ENCODE data around the gene LGMN.
A peak's percentile ranks its signal among the peaks of the same experiment; 100 is the strongest.
"Not testable (repeated sequence)": the region's sequence is repeated elsewhere in the genome, so short reads cannot be mapped to it uniquely, and the experiment has no call there.

LGMN gene

GRCh38 chr14:92783813-92784431, 35.5 kb upstream of the LGMN start:
- Histone ChIP-seq H3K9ac (ENCODE audit: low read depth in 1 of 2, low read length in 2 of 2) (no peak overlapping the region), H3K36me3 (ENCODE audit: control insufficient read depth in 2 of 2, insufficient read depth in 2 of 2, low read length in 2 of 2) (no peaks in the 10 kb centered on the region), H3K4me3 (ENCODE audit: low read length in 2 of 2) (no peak overlapping the region), H3K27ac (ENCODE audit: low read depth in 2 of 2, low read length in 2 of 2) (no peak overlapping the region), H3K27me3 (ENCODE audit: control insufficient read depth in 2 of 2, insufficient read depth in 2 of 2, low read length in 2 of 2) (no peaks in the 10 kb centered on the region), H3K9me3 (ENCODE audit: control insufficient read depth in 2 of 2, low read length in 2 of 2) (no peaks in the 10 kb centered on the region), H3K4me1 (ENCODE audit: control insufficient read depth in 2 of 2, insufficient read depth in 2 of 2, low read length in 2 of 2) (peaks cover 2 to 11% of the 10 kb centered on the region in 2 donors)

GRCh38 chr14:92781350-92781749, 32.9 kb upstream of the LGMN start:
- Histone ChIP-seq H3K36me3 (ENCODE audit: control insufficient read depth in 2 of 2, insufficient read depth in 2 of 2, low read length in 2 of 2) (no peaks in the 10 kb centered on the region), H3K4me1 (ENCODE audit: control insufficient read depth in 2 of 2, insufficient read depth in 2 of 2, low read length in 2 of 2) (peaks cover 2 to 11% of the 10 kb centered on the region in 2 donors), H3K9ac (ENCODE audit: low read depth in 1 of 2, low read length in 2 of 2) (no peak overlapping the region), H3K27ac (ENCODE audit: low read depth in 2 of 2, low read length in 2 of 2) (no peak overlapping the region), H3K27me3 (ENCODE audit: control insufficient read depth in 2 of 2, insufficient read depth in 2 of 2, low read length in 2 of 2) (no peaks in the 10 kb centered on the region), H3K4me3 (ENCODE audit: low read length in 2 of 2) (no peak overlapping the region), H3K9me3 (ENCODE audit: control insufficient read depth in 2 of 2, low read length in 2 of 2) (no peaks in the 10 kb centered on the region)

DNA sequence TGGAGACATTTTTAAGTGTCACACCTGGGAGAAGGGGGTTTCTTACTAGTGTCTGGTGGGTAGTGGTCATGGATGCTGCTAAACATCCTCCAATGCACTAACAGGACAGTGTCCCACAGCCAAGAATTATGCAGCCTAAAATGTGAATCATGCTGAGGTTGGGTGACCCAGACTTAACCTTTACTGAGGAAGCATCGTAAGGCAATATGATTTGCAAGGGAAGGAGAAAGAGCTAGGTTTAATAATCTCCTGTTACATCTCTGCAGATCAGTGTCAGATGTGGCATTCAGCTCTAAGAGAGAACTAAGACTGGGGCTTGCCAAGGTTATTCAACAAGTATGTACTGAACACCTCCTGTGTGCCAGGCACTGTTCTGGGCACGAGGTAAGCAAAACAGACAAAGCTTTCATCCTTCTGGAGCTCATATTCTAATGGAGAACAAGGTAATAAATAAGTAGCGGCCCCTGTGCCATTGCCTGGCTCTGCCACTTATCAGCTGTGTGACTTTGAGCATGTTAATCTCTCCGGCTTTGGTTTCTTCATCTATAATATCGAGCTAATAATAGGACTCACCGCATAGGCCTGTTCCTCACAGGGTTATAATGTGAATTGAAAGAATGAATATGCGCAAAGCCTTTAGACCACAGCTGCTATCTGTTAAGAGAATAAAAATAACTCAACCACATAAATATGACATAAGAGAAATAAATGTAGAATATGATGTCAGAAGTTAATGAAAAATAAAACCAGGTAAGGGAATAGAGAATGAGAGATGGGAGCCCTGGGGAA, 32.2 kb upstream of the LGMN start:
- Histone ChIP-seq H3K9ac (ENCODE audit: low read depth in 1 of 2, low read length in 2 of 2) (no peak overlapping the region), H3K27ac (ENCODE audit: low read depth in 2 of 2, low read length in 2 of 2) (no peak overlapping the region), H3K9me3 (ENCODE audit: control insufficient read depth in 2 of 2, low read length in 2 of 2) (no peaks in the 10 kb centered on the region), H3K36me3 (ENCODE audit: control insufficient read depth in 2 of 2, insufficient read depth in 2 of 2, low read length in 2 of 2) (no peaks in the 10 kb centered on the region), H3K4me3 (ENCODE audit: low read length in 2 of 2) (no peak overlapping the region), H3K27me3 (ENCODE audit: control insufficient read depth in 2 of 2, insufficient read depth in 2 of 2, low read length in 2 of 2) (no peaks in the 10 kb centered on the region), H3K4me1 (ENCODE audit: control insufficient read depth in 2 of 2, insufficient read depth in 2 of 2, low read length in 2 of 2) (peaks cover 2 to 9% of the 10 kb centered on the region in 2 donors)

DNA sequence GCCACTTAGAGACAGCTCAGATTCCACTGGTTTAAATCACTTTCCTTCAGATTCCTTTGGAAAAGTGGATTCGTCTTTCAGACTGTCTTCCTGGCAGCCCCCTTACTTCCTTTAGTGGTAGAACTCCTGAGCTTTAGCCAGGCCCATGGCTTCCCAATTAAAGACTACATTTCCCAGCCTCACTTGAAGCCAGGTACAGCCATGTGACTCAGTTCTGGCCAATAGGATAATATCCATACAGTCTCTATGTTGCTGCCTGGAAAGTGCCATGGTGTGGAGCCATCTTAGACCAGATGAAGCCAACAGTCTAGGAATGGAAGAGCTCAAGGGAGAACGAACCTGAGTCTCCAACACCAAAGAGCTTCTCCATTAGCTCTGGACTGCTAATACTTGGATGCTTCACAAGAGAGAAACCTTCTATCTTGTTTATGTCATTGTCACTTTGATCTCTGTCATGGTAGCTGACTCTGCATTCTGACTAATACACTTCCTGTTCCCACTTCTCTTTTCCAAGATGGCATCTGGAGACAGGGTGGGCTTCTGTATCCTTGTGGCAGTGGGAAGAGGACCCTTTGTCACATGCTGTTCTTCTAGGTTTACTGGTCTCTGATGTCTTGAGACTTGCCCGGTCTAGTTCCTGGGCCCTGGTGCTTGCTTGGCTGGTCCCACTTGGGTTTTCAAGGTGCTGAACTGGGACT, 30.6 kb upstream of the LGMN start:
- H3K27ac ChIP-seq (ENCODE audit: low read depth in 2 of 2, low read length in 2 of 2); H3K27me3 ChIP-seq (ENCODE audit: control insufficient read depth in 2 of 2, insufficient read depth in 2 of 2, low read length in 2 of 2); H3K36me3 ChIP-seq (ENCODE audit: control insufficient read depth in 2 of 2, insufficient read depth in 2 of 2, low read length in 2 of 2); H3K4me1 ChIP-seq (ENCODE audit: control insufficient read depth in 2 of 2, insufficient read depth in 2 of 2, low read length in 2 of 2); H3K9me3 ChIP-seq (ENCODE audit: control insufficient read depth in 2 of 2, low read length in 2 of 2); H3K4me3 ChIP-seq (ENCODE audit: low read length in 2 of 2); H3K9ac ChIP-seq (ENCODE audit: low read depth in 1 of 2, low read length in 2 of 2): not testable (repeated sequence)

DNA sequence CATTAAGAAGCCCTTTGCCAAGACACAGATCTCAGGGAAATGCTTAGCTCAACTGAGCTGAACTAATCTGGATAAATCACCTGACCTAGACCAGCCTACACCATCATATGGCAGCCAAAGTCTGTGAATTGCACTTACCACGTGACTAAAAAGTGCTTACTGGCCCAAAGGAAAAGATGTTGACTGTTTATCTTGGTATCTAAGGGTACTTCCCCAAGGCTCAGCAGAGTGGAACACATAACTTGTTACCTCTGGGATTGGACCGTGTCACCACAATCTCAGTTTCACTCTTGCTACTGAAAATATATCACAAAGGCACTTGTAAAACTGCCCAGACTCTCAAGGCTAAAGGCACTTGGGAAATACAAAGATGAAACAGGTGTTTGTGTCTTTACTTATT, 26.9 kb upstream of the LGMN start:
- not testable (repeated sequence) for H3K9ac ChIP-seq (ENCODE audit: low read depth in 1 of 2, low read length in 2 of 2); H3K4me3 ChIP-seq (ENCODE audit: low read length in 2 of 2)
- H3K27ac ChIP-seq (ENCODE audit: low read depth in 2 of 2, low read length in 2 of 2) = peak overlapping the region in 1 of 2 donors; percentile 61

DNA sequence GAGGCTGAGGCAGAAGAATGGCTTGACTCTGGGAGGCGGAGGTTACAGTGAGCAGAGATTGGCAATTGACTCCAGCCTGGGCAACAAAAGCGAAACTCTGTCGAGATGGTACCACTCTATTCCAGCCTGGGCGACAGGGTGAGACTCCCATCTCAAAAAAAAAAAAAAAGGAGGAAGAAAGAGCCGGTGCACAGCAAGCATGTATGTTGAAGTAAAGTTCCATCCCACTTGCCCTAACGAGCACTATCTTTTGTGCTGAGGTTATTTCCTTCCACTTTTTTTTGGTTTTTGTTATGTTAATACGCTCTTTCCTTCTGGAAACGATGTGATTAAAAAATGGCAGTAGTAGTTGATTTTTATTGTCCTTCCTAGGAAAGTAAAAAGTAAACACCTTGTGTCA, 26.1 kb upstream of the LGMN start:
- no peaks in the 10 kb centered on the region for H3K27me3 ChIP-seq (ENCODE audit: control insufficient read depth in 2 of 2, insufficient read depth in 2 of 2, low read length in 2 of 2)
- no peaks in the 10 kb centered on the region for H3K4me1 ChIP-seq (ENCODE audit: control insufficient read depth in 2 of 2, insufficient read depth in 2 of 2, low read length in 2 of 2)
- H3K9ac ChIP-seq (ENCODE audit: low read depth in 1 of 2, low read length in 2 of 2) = no peak overlapping the region
- H3K36me3 ChIP-seq (ENCODE audit: control insufficient read depth in 2 of 2, insufficient read depth in 2 of 2, low read length in 2 of 2) = no peaks in the 10 kb centered on the region
- H3K4me3 ChIP-seq (ENCODE audit: low read length in 2 of 2) = no peak overlapping the region
- no peaks in the 10 kb centered on the region for H3K9me3 ChIP-seq (ENCODE audit: control insufficient read depth in 2 of 2, low read length in 2 of 2)
- H3K27ac ChIP-seq (ENCODE audit: low read depth in 2 of 2, low read length in 2 of 2) = peak overlapping the region; percentile 61 to 71

More for the DNA sequence above, 26.9 kb upstream of the LGMN start:
- H3K9me3 ChIP-seq (ENCODE audit: control insufficient read depth in 2 of 2, low read length in 2 of 2); H3K36me3 ChIP-seq (ENCODE audit: control insufficient read depth in 2 of 2, insufficient read depth in 2 of 2, low read length in 2 of 2); H3K4me1 ChIP-seq (ENCODE audit: control insufficient read depth in 2 of 2, insufficient read depth in 2 of 2, low read length in 2 of 2); H3K27me3 ChIP-seq (ENCODE audit: control insufficient read depth in 2 of 2, insufficient read depth in 2 of 2, low read length in 2 of 2): not testable (repeated sequence)

DNA sequence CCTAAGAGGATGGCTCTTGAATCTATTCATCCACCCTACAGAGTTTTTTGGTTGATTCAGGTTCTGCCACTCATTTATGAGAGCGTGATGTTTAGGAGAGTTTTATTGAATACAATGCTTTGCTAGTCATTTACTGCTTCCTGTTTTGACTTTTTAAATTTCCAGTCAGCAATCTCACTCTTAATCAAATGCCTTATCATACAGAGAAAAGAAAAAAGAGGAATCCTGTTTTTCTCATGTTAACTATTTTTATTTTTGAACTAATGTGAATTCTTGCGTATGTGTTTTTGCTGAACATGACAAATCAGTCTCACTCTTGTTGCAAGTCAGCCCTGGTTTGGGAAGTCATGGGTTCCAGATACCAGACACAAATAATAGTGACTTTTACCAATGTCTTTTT, 22.1 kb upstream of the LGMN start:
- H3K9ac ChIP-seq (ENCODE audit: low read depth in 1 of 2, low read length in 2 of 2) = no peak overlapping the region
- no peaks in the 10 kb centered on the region for H3K9me3 ChIP-seq (ENCODE audit: control insufficient read depth in 2 of 2, low read length in 2 of 2)
- no peak overlapping the region for H3K4me3 ChIP-seq (ENCODE audit: low read length in 2 of 2)
- H3K36me3 ChIP-seq (ENCODE audit: control insufficient read depth in 2 of 2, insufficient read depth in 2 of 2, low read length in 2 of 2) = no peaks in the 10 kb centered on the region
- H3K27ac ChIP-seq (ENCODE audit: low read depth in 2 of 2, low read length in 2 of 2) = peak overlapping the region in 1 of 2 donors; percentile 65
- peaks cover 0 to 5% of the 10 kb centered on the region in 2 donors for H3K4me1 ChIP-seq (ENCODE audit: control insufficient read depth in 2 of 2, insufficient read depth in 2 of 2, low read length in 2 of 2)
- no peaks in the 10 kb centered on the region for H3K27me3 ChIP-seq (ENCODE audit: control insufficient read depth in 2 of 2, insufficient read depth in 2 of 2, low read length in 2 of 2)

DNA sequence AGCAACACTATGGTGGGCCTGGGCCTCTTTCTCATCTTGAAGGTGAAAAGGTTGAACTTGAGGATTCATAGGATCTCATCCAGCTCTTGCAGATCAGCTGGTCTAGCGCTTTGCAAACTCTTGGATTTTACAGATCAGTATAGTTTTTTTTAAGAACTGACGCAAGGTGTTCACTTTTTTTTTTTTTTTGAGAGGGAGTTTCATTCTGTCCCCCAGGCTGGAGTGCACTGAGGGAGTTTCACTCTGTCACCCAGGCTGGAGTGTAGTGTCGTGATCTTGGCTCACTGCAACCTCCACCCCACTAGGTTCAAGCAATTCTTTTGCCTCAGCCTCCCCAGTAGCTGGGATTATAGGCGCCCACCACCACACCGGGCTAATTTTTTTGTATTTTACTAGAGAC, 20.4 kb upstream of the LGMN start:
- Histone ChIP-seq H3K27ac (ENCODE audit: low read depth in 2 of 2, low read length in 2 of 2) (peak overlapping the region; percentile 63 to 68), H3K9me3 (ENCODE audit: control insufficient read depth in 2 of 2, low read length in 2 of 2) (no peaks in the 10 kb centered on the region)

GRCh38 chr14:92768236-92768635, 19.8 kb upstream of the LGMN start:
- H3K9me3 ChIP-seq (ENCODE audit: control insufficient read depth in 2 of 2, low read length in 2 of 2); H3K4me3 ChIP-seq (ENCODE audit: low read length in 2 of 2); H3K27me3 ChIP-seq (ENCODE audit: control insufficient read depth in 2 of 2, insufficient read depth in 2 of 2, low read length in 2 of 2); H3K36me3 ChIP-seq (ENCODE audit: control insufficient read depth in 2 of 2, insufficient read depth in 2 of 2, low read length in 2 of 2); H3K9ac ChIP-seq (ENCODE audit: low read depth in 1 of 2, low read length in 2 of 2); H3K4me1 ChIP-seq (ENCODE audit: control insufficient read depth in 2 of 2, insufficient read depth in 2 of 2, low read length in 2 of 2): not testable (repeated sequence)
- peak overlapping the region; percentile 63 to 68 for H3K27ac ChIP-seq (ENCODE audit: low read depth in 2 of 2, low read length in 2 of 2)

More for the DNA sequence above, 20.4 kb upstream of the LGMN start:
- H3K4me1 ChIP-seq (ENCODE audit: control insufficient read depth in 2 of 2, insufficient read depth in 2 of 2, low read length in 2 of 2) = peaks cover 0 to 5% of the 10 kb centered on the region in 2 donors
- H3K9ac ChIP-seq (ENCODE audit: low read depth in 1 of 2, low read length in 2 of 2) = no peak overlapping the region
- no peaks in the 10 kb centered on the region for H3K27me3 ChIP-seq (ENCODE audit: control insufficient read depth in 2 of 2, insufficient read depth in 2 of 2, low read length in 2 of 2)
- no peak overlapping the region for H3K4me3 ChIP-seq (ENCODE audit: low read length in 2 of 2)
- H3K36me3 ChIP-seq (ENCODE audit: control insufficient read depth in 2 of 2, insufficient read depth in 2 of 2, low read length in 2 of 2) = no peaks in the 10 kb centered on the region

Data from mucosa of rectum (tissue), 2 donors.